H1 (cell line): ENCODE measurements around the gene FAM221B. TPM values are rescaled to one million over a fixed set of nuclear protein-coding genes. Genes with fewer than 3 reads are reported as not detected.
A peak's percentile ranks its signal among the peaks of the same experiment; 100 is the strongest.

Experiments
- CTCF ChIA-PET: fragments of 300-600 bp; sonication (Branson Sonifier 250); formaldehyde crosslinking; loops from one replicate; lab custom pipeline; 2021; ENCODE audit not compliant: partially characterized antibody; lab: Charles Lee
- POLR2A ChIA-PET: fragments of 300-600 bp; sonication (Branson Sonifier 250); formaldehyde crosslinking; loops from one replicate; lab custom pipeline; 2021; ENCODE audit warnings: inconsistent platforms; ENCODE audit not compliant: partially characterized antibody; lab: Charles Lee
- DNase-seq, 2 experiments: peaks; one replicate each; pipeline versions ENCODE4 v3.0.0 to v3.0.0-alpha.2; 2010 to 2022; ENCODE audit warnings: low spot score in 2 of 2, low read depth in 1 of 2, mixed read lengths in 1 of 2
- FAIRE-seq: peaks from 2 replicates; lab custom pipeline; 2011; peaks lifted over from hg19 to GRCh38; lab: Jason Lieb, UNC
- H2AFZ ChIP-seq: 2 replicates; pipeline ENCODE4 v1.8.1; 2012; ENCODE audit warnings: low read length, inconsistent platforms
- H2AK5ac ChIP-seq: 2 replicates; pipeline ENCODE4 v1.6.1; 2013; ENCODE audit warnings: low read depth, low read length
- H2BK120ac ChIP-seq: replicated peaks from 2 replicates; pipeline ENCODE3; 2013; ENCODE audit warnings: low read depth, low read length, inconsistent platforms
- H2BK12ac ChIP-seq: 2 replicates; pipeline ENCODE4 v1.6.1; 2013; ENCODE audit warnings: low read depth, low read length
- H2BK15ac ChIP-seq: 2 replicates; pipeline ENCODE4 v1.6.1; 2013; ENCODE audit warnings: low read length
- H2BK20ac ChIP-seq: 2 replicates; pipeline ENCODE4 v1.6.1; 2013; ENCODE audit warnings: low read length
- H2BK5ac ChIP-seq: 2 replicates; pipeline ENCODE4 v1.6.1; 2013; ENCODE audit warnings: low read depth, low read length
- H3K14ac ChIP-seq: 2 replicates; pipeline ENCODE4 v1.6.1; 2013; ENCODE audit warnings: inconsistent platforms; ENCODE audit not compliant: insufficient read length
- H3K18ac ChIP-seq: 2 replicates; pipeline ENCODE4 v1.6.1; 2013; ENCODE audit warnings: low read length; ENCODE audit errors: extremely low read depth
- H3K23ac ChIP-seq: 2 replicates; pipeline ENCODE4 v1.6.1; 2013; ENCODE audit warnings: inconsistent platforms; ENCODE audit not compliant: insufficient read length
- H3K23me2 ChIP-seq: 2 replicates; pipeline ENCODE4 v1.6.1; 2013; ENCODE audit warnings: low read depth, low read length
- H3K27ac ChIP-seq: 2 replicates; pipeline ENCODE4 v1.6.1; 2011; ENCODE audit warnings: low read depth, low read length, inconsistent platforms
- H3K27me3 ChIP-seq, 4 experiments: replicated peaks in 1 of 4; 1 replicate in 1 of 4; 2 replicates in 3 of 4; pipeline versions ENCODE4 v1.6.1 to v1.8.1; 2011 to 2013; ENCODE audit warnings: low read length in 3 of 4, mild to moderate bottlenecking in 3 of 4, inconsistent platforms in 2 of 4, mixed read lengths in 2 of 4, moderate library complexity in 1 of 4; ENCODE audit not compliant: control insufficient read depth in 3 of 4, insufficient read depth in 3 of 4; ENCODE audit errors: extremely low read depth in 1 of 4
- H3K36me3 ChIP-seq, 4 experiments: 2 replicates each; pipeline versions ENCODE4 v1.6.1 to v1.8.1; 2011 to 2013; ENCODE audit warnings: mild to moderate bottlenecking in 4 of 4, low read length in 3 of 4, moderate library complexity in 2 of 4, control low read depth in 1 of 4, inconsistent platforms in 1 of 4; ENCODE audit not compliant: insufficient read depth in 4 of 4, control insufficient read depth in 2 of 4
- H3K4ac ChIP-seq: replicated peaks from 2 replicates; pipeline ENCODE3; 2013; ENCODE audit warnings: low read length, low read depth, mixed read lengths, inconsistent platforms; ENCODE audit not compliant: insufficient read length
- H3K4me1 ChIP-seq, 4 experiments: replicated peaks in 1 of 4; 1 replicate in 1 of 4; 2 replicates in 3 of 4; pipeline versions ENCODE4 v1.6.1 to v1.8.1; 2011 to 2013; ENCODE audit warnings: low read length in 3 of 4, inconsistent platforms in 2 of 4, mixed read lengths in 1 of 4; ENCODE audit not compliant: insufficient read depth in 4 of 4, control insufficient read depth in 3 of 4
- H3K4me2 ChIP-seq, 2 experiments: 2 replicates each; pipeline versions ENCODE4 v1.6.1 to v1.8.1; 2011 to 2013; ENCODE audit warnings: low read depth in 2 of 2, low read length in 2 of 2, control low read depth in 1 of 2, inconsistent platforms in 1 of 2, mild to moderate bottlenecking in 1 of 2; ENCODE audit not compliant: insufficient read depth in 1 of 2
- H3K4me3 ChIP-seq, 4 experiments: fragments of 200-600, 300-600 bp in 1 of 4; sonication (generic), shearing (Covaris generic), sonication (Bioruptor Twin) in 1 of 4; 2 replicates each; pipeline versions ENCODE4 v1.5.1 to v1.8.1; 2011 to 2016; ENCODE audit warnings: low read length in 4 of 4, low read depth in 3 of 4, control low read depth in 2 of 4, inconsistent platforms in 2 of 4, mild to moderate bottlenecking in 2 of 4, mixed read lengths in 1 of 4, moderate library complexity in 1 of 4; ENCODE audit not compliant: insufficient read depth in 2 of 4; ENCODE audit errors: extremely low read depth in 1 of 4
- H3K56ac ChIP-seq: replicated peaks from 2 replicates; pipeline ENCODE3; 2013; ENCODE audit warnings: low read depth, mild to moderate bottlenecking, mixed read lengths, low read length, inconsistent platforms; ENCODE audit not compliant: insufficient read length
- H3K79me1 ChIP-seq: 2 replicates; pipeline ENCODE4 v1.6.1; 2013; ENCODE audit warnings: low read depth, low read length, control low read depth
- H3K79me2 ChIP-seq, 2 experiments: 2 replicates each; pipeline versions ENCODE4 v1.6.1 to v1.8.1; 2012 to 2013; ENCODE audit warnings: low read length in 2 of 2, mild to moderate bottlenecking in 2 of 2, inconsistent platforms in 1 of 2; ENCODE audit not compliant: insufficient read depth in 2 of 2, control insufficient read depth in 1 of 2
- H3K9ac ChIP-seq, 4 experiments: replicated peaks in 1 of 4; 1 replicate in 1 of 4; 2 replicates in 3 of 4; pipeline versions ENCODE4 v1.6.1 to v1.8.1; 2011 to 2013; ENCODE audit warnings: low read depth in 3 of 4, low read length in 3 of 4, control low read depth in 2 of 4, mild to moderate bottlenecking in 2 of 4, moderate library complexity in 2 of 4, inconsistent platforms in 1 of 4; ENCODE audit errors: extremely low read depth in 1 of 4
- H3K9me3 ChIP-seq, 2 experiments: 2 replicates each; pipeline versions ENCODE4 v1.6.1 to v1.8.1; 2012 to 2013; ENCODE audit warnings: mild to moderate bottlenecking in 2 of 2, moderate library complexity in 2 of 2, control low read depth in 1 of 2, inconsistent platforms in 1 of 2, low read depth in 1 of 2, low read length in 1 of 2, mixed read lengths in 1 of 2; ENCODE audit not compliant: insufficient read depth in 2 of 2
- H4K20me1 ChIP-seq, 2 experiments: replicated peaks in 1 of 2; 2 replicates each; pipeline versions ENCODE3 to v1.8.1; 2011 to 2013; ENCODE audit warnings: inconsistent platforms in 2 of 2, low read length in 2 of 2, mild to moderate bottlenecking in 1 of 2; ENCODE audit not compliant: insufficient read depth in 2 of 2, control insufficient read depth in 1 of 2
- H4K5ac ChIP-seq: 2 replicates; pipeline ENCODE4 v1.6.1; 2013; ENCODE audit warnings: low read length, low read depth, mixed read lengths, inconsistent platforms; ENCODE audit not compliant: insufficient read length
- H4K8ac ChIP-seq: 2 replicates; pipeline ENCODE4 v1.8.0; 2013; ENCODE audit warnings: mild to moderate bottlenecking, moderate library complexity, low read length, inconsistent platforms; ENCODE audit not compliant: insufficient read depth; ENCODE audit errors: extremely low read depth
- H4K91ac ChIP-seq: replicated peaks from 2 replicates; pipeline ENCODE3; 2013; ENCODE audit warnings: low read length, mixed read lengths, inconsistent platforms; ENCODE audit not compliant: insufficient read length
- GABPA ChIP-seq: IDR thresholded peaks from 2 replicates; pipeline ENCODE4 v1.6.1; 2011; ENCODE audit warnings: mild to moderate bottlenecking, low read length, moderate library complexity, borderline replicate concordance; ENCODE audit not compliant: insufficient read depth
- WGBS, 2 experiments: shearing (Covaris generic) in 1 of 2; methylation state at CpG; one replicate each; pipeline versions ENCODE4 v1.1.6 to v1.1.7; 2013 to 2015; ENCODE audit warnings: low lambda C conversion rate in 2 of 2, mixed read lengths in 2 of 2, inconsistent platforms in 1 of 2, low coverage in 1 of 2, missing lambda C conversion rate in 1 of 2; ENCODE audit not compliant: insufficient replicate concordance in 2 of 2, insufficient coverage in 1 of 2, insufficient read length in 1 of 2; ENCODE audit errors: extremely low coverage in 1 of 2, missing lambda C conversion rate in 1 of 2; 5-methylcytosine and 5-hydroxymethylcytosine counted together
- polyA plus RNA-seq, 7 experiments: library from polyadenylated mRNA; depleted of rRNA in 3 of 7; stranded (reverse) in 5 of 7; unstranded in 2 of 7; fragments of >200 nt in 5 of 7; fragments of 200-250 nt in 2 of 7; gene quantifications; 1 replicate in 5 of 7; 2 replicates in 1 of 7; 4 replicates in 1 of 7; pipeline versions ENCODE4 v1.2.1 to v1.2.3, GENCODE V29; 2011 to 2013; ENCODE audit warnings: missing spikeins in 2 of 7, mixed read lengths in 2 of 7
- total RNA-seq: library from RNA; stranded (reverse); fragmentation: NEBNext Ultra II Directional; extraction: Animal tissue kit (Norgen Biotek cat#: 25700); gene quantifications from 2 replicates; pipeline ENCODE4 v1.2.1, GENCODE V29; 2021

The FAM221B gene
- total and polyA plus RNA-seq, 2 of the 8 experiments (the other 6 are each of a cell fraction or from before 2014, with no cell fraction given), result not detected

DNA sequence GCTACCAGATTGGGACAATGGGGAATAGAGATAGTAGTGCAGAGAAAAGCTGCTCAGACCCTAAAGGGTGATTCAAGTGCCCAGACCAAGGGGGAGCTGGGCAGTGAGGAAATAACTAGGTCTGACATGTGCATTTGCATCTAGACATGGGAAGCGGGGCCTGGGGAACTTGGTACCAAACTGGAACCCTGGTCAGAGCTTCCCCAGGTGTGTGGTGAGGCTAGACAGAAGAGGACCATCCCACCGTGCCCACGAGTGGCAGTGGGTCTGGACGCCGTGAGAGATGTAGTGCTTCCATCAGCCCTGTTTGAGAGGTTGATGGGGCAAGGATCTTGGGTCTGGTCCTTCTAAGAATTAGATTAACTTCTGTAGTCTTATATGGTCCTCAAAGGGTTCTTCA, 8.1 kb upstream of the FAM221B start:
- H3K27ac ChIP-seq, result no peak overlapping the region
- POLR2A ChIA-PET, result interaction anchor here (0.5 to 1.1 kb wide), 2 partner anchors 22 to 33 kb away, joined by 4 read pairs; no protein-coding TSS in a partner anchor
- no peaks in the 10 kb centered on the region; a peak in 1 of 7 replicates for H3K27me3 ChIP-seq
- FAIRE-seq (no peak), DNase-seq (no peak)
- no peaks in the 10 kb centered on the region for H3K79me1 ChIP-seq
- H4K8ac ChIP-seq, result no peak overlapping the region
- no peak overlapping the region for H2AK5ac ChIP-seq
- H2BK5ac ChIP-seq, result no peak overlapping the region
- WGBS, 2 experiments, result 99% methylated on average over 5 of the region's 5 CpGs; no CpG with 5 or more reads in 1 of the 2 experiments
- CTCF ChIA-PET, result interaction anchor here (0.7 to 16.5 kb wide), 17 partner anchors 9 to 225 kb away, joined by 3 to 172 read pairs (median 5); partner anchors contain the start of genes FAM221B, HINT2 and TMEM8B
- H3K4me3 ChIP-seq, result no peak overlapping the region
- H4K5ac ChIP-seq, result no peak overlapping the region
- H3K4ac ChIP-seq, result no peak overlapping the region
- H2BK12ac ChIP-seq, result 0 out of 2 replicates have a peak overlapping the region, but pooled peaks have one; percentile 27
- no peak overlapping the region for H4K91ac ChIP-seq
- no peak overlapping the region for H2BK20ac ChIP-seq
- H3K56ac ChIP-seq, result no peak overlapping the region
- H4K20me1 ChIP-seq, result no peaks in the 10 kb centered on the region
- no peak overlapping the region for H3K23ac ChIP-seq
- no peak overlapping the region for H3K4me2 ChIP-seq
- H3K9me3 ChIP-seq, result no peaks in the 10 kb centered on the region
- H3K9ac ChIP-seq, result no peak overlapping the region
- H2BK15ac ChIP-seq, result no peak overlapping the region
- no peak overlapping the region for H3K18ac ChIP-seq
- no peak overlapping the region for H2AFZ ChIP-seq
- no peak overlapping the region for H3K14ac ChIP-seq
- H3K4me1 ChIP-seq, result peaks cover 0 to 3% (median 1%) of the 10 kb centered on the region in 4 experiments; a peak in 4 of 7 replicates
- no peaks in the 10 kb centered on the region for H3K79me2 ChIP-seq
- no peaks in the 10 kb centered on the region for H3K23me2 ChIP-seq
- H2BK120ac ChIP-seq, result no peak overlapping the region
- no peaks in the 10 kb centered on the region for H3K36me3 ChIP-seq
- no peak for TF ChIP-seq GABPA
